ENCODE data around the gene PACS1.

GRCh38 chr11:66150140-66150539 is 80.1 kb downstream of the PACS1 start:
- TF ChIP-seq, protein P1, sequence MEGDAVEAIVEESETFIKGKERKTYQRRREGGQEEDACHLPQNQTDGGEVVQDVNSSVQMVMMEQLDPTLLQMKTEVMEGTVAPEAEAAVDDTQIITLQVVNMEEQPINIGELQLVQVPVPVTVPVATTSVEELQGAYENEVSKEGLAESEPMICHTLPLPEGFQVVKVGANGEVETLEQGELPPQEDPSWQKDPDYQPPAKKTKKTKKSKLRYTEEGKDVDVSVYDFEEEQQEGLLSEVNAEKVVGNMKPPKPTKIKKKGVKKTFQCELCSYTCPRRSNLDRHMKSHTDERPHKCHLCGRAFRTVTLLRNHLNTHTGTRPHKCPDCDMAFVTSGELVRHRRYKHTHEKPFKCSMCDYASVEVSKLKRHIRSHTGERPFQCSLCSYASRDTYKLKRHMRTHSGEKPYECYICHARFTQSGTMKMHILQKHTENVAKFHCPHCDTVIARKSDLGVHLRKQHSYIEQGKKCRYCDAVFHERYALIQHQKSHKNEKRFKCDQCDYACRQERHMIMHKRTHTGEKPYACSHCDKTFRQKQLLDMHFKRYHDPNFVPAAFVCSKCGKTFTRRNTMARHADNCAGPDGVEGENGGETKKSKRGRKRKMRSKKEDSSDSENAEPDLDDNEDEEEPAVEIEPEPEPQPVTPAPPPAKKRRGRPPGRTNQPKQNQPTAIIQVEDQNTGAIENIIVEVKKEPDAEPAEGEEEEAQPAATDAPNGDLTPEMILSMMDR (IDR thresholded peaks at IDR 0.05), result no peak
- TF ChIP-seq POLR2A (IDR thresholded peaks at IDR 0.05) (no peak), EP300 (IDR thresholded peaks at IDR 0.05) (no peak)
